IPS DF 4.7 (cell line): ENCODE results near the gene NUP210.
"Not testable (repeated sequence)": the region's sequence is repeated elsewhere in the genome, so short reads cannot be mapped to it uniquely, and the experiment has no call there.

ENCODE experiments used
- DNase-seq: peaks from one replicate; pipeline ENCODE4 v3.0.0-alpha.2; 2013; ENCODE audit warnings: low spot score; ENCODE audit errors: extremely low read depth

NUP210 gene

GRCh38 chr3:13429631-13430291, 9.6 kb upstream of the NUP210 start:
- no peak for DNase-seq

DNA sequence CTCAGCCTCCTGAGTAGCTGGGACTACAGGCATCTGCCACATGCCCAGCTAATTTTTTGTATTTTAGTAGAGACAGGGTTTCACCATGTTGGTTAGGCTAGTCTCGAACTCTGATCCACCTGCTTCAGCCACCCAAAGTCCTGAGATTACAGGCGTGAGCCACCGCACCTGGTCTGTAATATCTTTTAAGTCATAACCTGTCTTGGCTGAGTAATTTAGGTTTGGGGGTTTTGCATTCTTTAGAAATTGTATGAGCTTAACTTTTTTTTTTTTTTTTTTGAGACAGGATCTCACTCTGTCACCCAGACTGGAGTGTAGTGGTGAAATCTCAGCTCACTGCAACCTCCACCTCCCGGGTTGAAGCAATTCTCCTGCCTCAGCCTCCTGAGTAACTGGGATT, 8.6 kb upstream of the NUP210 start:
- not testable (repeated sequence) for DNase-seq

DNA sequence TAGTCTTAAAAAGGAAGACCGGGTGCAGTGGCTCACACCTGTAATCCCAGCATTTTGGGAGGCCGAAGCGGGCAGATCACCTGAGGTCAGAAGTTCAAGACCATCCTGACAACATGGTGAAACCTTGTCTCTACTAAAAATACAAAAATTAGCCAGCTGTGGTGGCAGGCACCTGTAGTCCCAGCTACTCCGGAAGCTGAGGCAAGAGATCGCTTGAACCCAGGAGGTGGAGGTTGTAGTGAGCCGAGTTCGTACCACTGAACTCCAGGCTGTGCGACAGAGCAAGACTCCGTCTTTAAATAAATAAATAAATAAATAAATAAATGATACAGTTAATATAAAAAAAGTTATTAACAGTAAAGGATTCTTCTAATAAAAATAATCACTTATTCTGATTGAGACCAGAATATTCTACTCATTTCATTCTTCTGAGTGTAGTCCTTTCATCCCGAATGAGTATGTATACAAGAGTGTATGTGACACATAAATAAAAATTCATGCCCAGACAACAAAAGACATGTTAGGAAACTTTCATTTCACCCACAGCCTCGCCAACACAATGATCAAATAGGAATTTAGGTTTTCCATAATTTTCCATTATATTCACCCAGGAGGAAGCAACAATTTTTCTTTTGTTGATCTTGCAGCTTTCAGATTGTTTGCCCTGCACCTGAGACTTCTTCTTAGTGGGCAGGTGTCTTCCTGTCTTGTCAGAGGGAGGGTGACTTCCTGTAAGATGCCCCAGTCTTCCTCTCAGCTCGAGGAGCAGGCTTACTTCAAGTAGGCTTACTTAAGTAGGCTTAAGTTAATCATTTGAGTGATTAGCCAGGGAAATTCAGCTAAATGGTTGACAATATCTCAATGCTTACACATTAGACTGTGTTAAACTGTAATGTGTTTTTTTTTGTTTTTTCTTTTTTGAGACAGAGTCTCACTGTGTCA, 7.8 kb upstream of the NUP210 start:
- no peak for DNase-seq

- no peak for DNase-seq
These were observed 6.5 kb upstream of the NUP210 start for GRCh38 chr3:13426591-13426990.

DNA sequence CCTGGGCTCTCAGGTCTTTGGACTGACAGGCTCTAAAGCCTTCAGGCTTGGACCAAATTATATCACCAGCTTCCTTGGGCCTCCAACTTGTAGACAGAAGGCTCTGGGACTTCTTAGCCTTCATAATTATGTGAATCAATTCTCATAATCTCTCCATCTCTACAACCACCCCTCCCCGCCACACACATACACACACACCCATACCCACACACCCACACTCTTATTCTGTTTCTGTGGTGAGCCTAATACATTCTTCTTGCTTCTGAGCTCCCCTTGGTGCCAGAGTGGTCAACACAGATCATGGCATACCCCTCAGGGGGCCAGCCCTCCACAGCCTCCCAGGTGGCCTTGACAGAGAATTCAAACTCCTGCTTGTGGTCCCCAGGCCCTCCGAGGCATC, 5.6 kb upstream of the NUP210 start:
- no peak for DNase-seq

- DNase-seq, result no peak
These were observed 4.9 kb upstream of the NUP210 start for GRCh38 chr3:13424865-13425617.

DNA sequence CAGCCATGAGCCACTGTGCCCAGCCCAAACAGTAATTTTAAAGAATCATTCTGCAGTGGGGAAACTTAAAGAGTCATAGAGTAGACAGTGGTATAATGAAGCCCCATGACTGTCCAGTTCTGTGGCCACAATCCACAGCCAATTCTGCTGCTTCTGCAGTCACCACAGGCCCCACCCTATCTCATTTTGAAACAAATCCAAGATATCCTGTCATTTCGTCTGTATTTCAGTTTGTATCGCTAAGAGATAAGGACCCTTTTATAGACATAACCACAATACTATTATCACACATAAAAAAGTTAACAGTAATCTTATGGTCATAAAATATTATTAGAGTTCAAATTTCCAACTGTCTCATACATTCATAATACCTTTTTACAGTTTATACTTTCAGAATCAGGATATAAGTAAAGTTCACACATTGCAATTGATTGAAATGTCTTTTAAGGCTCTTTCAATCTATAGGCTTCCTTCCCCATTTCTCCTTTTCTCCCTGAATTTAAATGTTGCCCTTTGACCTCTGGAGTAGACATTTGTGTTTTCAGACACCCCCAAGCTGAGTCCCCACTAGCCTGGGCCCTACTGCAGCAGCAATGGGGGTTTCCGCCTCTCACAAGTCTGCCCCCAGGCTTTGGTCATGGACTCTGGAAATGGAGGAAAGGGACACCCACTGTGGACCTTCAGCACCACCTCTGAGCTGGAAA, 4.2 kb upstream of the NUP210 start:
- DNase-seq, result no peak

DNA sequence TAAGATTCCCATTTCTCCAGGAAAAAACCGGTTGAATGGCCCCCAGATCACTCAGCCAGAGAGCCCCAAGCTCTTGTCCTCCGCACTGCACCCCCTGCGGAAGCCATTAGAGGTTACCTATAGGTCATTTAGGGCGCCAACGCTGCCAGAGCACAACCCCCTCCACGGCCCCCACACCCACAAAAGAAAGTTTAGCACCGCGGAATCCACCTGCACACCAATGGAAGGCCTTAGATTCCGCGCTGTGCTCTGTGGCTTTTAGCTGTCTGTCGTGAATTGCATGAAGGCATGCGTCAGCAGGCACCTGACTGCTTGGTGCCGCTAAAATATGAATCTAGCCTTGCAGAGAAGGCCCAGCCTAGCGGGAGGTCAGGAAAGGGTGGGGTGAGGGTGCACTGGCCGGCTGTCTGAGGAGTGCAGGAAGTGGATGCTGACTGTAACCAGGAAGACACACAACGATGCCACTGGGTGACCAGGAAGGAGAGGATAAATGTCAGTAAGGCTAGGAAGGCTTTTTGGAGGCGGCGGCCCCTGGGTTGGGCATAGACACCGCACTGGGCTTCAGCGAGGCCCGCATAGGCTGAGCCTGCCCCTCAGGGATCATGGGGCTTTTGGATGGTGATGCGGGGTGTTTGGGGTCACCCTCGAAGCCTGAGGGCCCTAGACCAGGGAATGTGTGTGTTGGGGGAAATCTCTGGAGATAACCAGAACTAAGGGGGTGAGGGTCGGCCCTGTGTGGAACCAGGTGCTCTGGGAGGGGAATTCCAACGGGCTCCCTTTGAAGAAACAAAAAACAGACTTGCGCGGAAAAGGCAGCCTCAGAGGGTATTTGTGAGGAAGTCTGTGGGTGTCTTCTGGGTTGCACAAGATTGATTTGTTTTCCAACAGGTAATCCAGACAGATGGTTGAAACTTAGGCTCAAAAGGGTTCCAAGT, 976 bp upstream of the NUP210 start:
- DNase-seq, result no peak

DNA sequence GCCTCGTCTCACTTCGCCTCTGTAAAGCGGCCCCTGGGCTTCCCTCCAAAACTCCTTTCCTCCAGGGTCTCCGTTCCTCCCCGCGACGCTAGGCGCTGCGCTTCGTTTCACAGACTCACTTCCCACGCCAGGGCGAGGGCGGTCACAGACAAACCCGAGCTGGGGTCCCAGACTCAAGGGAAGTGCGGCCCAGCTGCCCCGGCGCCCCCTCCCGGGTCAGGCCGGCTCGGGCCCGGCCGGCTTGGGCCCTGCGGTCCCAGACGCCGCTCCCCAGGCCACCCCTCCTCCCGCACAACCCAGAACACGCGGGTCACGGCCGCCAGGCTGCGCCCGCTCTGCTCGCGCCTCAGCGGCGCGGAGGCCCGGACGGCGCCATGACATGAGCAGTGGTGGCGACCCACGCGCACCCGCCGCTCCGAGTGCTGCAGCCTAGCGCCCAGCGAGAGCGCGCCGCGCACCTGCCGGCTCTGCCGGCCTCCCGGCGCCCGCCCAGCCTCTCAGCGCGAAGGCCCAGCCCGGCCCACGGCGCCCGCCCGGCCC, 547 bp downstream of the NUP210 start:
- DNase-seq, result no peak

- no peak for DNase-seq
These were observed 2.8 kb downstream of the NUP210 start for GRCh38 chr3:13417166-13417947.

- no peak for DNase-seq
These were observed 3.9 kb downstream of the NUP210 start for GRCh38 chr3:13415997-13416793.

GRCh38 chr3:13415236-13415986, 4.7 kb downstream of the NUP210 start:
- no peak for DNase-seq

- no peak for DNase-seq
These were observed 5.9 kb downstream of the NUP210 start for GRCh38 chr3:13414040-13414729.

DNA sequence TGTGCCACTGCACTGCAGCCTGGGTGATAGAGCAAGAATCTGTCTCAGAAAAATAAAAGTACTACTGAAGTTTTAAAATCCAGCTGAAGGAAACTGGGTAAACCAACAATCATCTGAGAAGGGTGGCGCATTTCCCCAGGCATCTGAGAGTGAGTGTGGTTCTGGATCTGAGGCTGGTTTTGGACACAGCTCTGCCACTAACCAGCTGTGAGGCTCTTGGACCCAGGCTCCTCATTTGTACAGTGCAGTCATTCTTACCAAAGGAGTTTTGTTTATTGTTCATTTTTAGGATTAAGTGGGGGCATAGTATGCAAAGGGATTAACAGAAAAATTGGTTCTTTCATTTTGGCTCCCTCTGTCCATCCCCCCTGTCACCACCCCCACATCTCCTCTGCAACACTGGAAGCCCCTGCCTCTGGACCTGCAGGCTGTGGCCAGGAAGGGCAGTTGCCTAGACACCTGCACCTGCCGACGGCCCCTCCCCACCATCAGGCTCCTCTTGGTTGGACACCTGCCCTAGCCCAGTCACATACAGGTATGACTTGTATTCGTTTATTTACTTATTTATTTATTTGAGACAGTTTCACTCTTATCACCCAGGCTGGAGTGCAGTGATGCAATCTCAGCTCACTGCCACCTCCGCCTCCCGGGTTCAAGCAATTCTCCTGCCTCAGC, 8.8 kb downstream of the NUP210 start:
- DNase-seq, result no peak

- no peak for DNase-seq
These were observed 11.2 kb downstream of the NUP210 start for GRCh38 chr3:13408890-13409289.

DNA sequence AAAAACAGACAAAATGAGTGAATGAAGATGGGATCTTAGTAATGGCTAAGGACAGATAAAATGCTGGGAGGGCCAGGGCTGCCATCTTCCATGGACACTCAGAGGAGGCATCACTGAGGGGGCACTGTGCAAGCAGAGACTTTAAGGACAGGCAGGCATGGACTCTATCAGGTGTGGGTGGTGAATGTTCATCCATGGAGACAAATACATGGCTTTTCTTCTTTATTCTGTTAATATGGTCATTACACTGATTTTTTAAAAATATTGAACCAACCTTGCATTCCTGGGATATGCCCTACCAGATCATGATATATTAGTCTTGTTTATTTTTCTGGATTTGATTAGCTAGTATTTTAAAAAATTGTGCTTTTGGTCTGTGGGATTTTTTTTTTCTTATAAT, 12.2 kb downstream of the NUP210 start:
- no peak for DNase-seq

DNA sequence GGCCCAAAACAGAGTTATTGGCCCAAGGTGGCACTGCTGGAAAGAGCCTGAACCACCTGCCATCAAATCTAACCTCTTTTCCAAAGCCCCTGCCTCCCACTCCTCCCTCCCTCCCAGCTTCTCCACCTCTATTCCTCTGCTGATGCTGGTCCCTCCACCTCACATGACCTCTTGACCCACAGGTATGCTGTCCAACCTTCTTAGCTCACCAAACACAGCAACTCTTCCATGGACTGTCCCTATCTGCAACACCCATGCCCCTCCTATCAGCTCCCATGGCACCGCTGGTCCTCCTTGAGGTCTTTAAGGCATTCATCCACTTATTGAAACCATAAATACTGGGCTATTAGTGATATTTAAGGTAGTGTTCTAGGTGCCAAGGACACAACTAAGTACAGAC, 12.6 kb downstream of the NUP210 start:
- no peak for DNase-seq
